ENCODE data around the gene EPB41. TPM values are rescaled to one million over a fixed set of nuclear protein-coding genes. Genes with fewer than 3 reads are reported as not detected.

Gene EPB41
- total and polyA plus RNA-seq, 2 of the 8 experiments (the other 6 are each of a cell fraction or from before 2014, with no cell fraction given) = 36.7 to 109 TPM

DNA sequence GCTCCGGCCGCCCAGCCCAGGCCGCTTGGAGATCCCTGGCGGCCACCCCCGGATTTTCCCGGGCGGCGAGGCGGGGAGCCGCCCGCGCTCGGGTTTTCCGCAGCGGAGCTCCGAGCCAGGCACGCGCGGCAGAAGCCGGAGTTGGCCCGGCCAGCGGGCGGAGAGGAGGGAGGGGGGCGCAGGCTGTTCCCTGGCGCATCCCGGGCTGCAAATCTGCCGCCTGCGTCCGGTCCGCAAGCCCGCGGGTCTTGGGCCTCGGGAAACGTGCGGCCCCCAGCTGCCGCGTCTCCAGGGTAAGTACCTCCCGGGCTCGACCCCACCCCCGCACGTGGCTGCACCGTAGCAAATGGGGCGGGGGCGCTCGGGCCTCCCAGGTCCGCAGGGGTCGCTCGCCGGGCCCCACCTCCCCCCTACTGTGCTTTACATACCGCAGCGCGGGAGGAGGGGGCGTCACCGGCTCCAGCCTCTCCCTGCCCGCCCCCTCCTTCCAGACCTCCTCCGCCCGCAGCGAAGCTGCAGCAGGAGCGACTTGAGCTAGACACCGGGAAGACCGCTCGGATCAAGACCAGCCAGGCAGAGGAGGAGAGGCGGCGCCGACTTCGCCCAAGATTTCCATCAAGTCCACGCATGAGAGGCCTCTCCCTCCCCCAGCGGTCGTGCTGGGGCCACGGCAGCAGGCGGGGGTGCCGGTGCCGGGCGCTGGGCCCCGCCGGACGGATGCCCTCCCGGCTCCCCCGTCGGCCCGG, 207.7 kb downstream of the EPB41 start:
- Histone ChIP-seq H2AK5ac (ENCODE audit: low read depth, low read length) (no peak overlapping the region), H2BK20ac (ENCODE audit: low read length) (no peak overlapping the region), H4K20me1 (replicated peaks in 1 of 2; ENCODE audit: control insufficient read depth in 1 of 2, insufficient read depth in 2 of 2, low read length in 2 of 2) (peaks cover 0 to 4% of the 10 kb centered on the region in 2 experiments), H2BK12ac (ENCODE audit: low read depth, low read length) (peak overlapping the region; percentile 50; the same call in 1 of the 2 replicates), H2BK15ac (ENCODE audit: low read length) (no peak overlapping the region), H3K79me2 (ENCODE audit: control insufficient read depth in 1 of 2, insufficient read depth in 2 of 2, low read length in 2 of 2) (no peaks in the 10 kb centered on the region; a peak in 1 of 4 replicates), H3K36me3 (ENCODE audit: control insufficient read depth in 2 of 4, insufficient read depth in 4 of 4, low read length in 3 of 4) (peaks cover 0 to 2% (median 0%) of the 10 kb centered on the region in 4 experiments; a peak in 3 of 8 replicates), H4K91ac (replicated peaks; ENCODE audit: insufficient read length, low read length) (peak overlapping the region; percentile 54), H3K23ac (ENCODE audit: insufficient read length) (no peak overlapping the region), H3K4ac (replicated peaks; ENCODE audit: insufficient read length, low read depth, low read length) (no peak overlapping the region), H3K79me1 (ENCODE audit: low read depth, low read length) (no peaks in the 10 kb centered on the region), H3K27me3 (replicated peaks in 1 of 4; ENCODE audit: control insufficient read depth in 3 of 4, extremely low read depth in 1 of 4, insufficient read depth in 3 of 4, low read length in 3 of 4) (peaks cover 0 to 42% (median 25%) of the 10 kb centered on the region in 4 experiments; a peak in 6 of 7 replicates), H3K56ac (replicated peaks; ENCODE audit: insufficient read length, low read depth, low read length) (peak overlapping the region; percentile 75), H3K4me2 (ENCODE audit: insufficient read depth in 1 of 2, low read depth in 2 of 2, low read length in 2 of 2) (peak overlapping the region; percentile 91 to 95), H2BK120ac (replicated peaks; ENCODE audit: low read depth, low read length) (no peak overlapping the region), H3K23me2 (ENCODE audit: low read depth, low read length) (peaks cover 30% of the 10 kb centered on the region; the same call in 1 of the 2 replicates), H3K18ac (ENCODE audit: extremely low read depth, low read length) (peak overlapping the region; percentile 78), H3K9me3 (ENCODE audit: insufficient read depth in 2 of 2, low read depth in 1 of 2, low read length in 1 of 2) (no peaks in the 10 kb centered on the region), H3K4me3 (ENCODE audit: extremely low read depth in 1 of 4, insufficient read depth in 2 of 4, low read depth in 3 of 4, low read length in 4 of 4) (peak overlapping the region; percentile 51 to 91 (median 60)), H2BK5ac (ENCODE audit: low read depth, low read length) (0 out of 2 replicates have a peak overlapping the region, but pooled peaks have one; percentile 55), H4K5ac (ENCODE audit: insufficient read length, low read depth, low read length) (no peak overlapping the region), H4K8ac (ENCODE audit: extremely low read depth, insufficient read depth, low read length) (peak overlapping the region; percentile 93), H3K9ac (replicated peaks in 1 of 4; ENCODE audit: extremely low read depth in 1 of 4, low read depth in 3 of 4, low read length in 3 of 4) (peak overlapping the region in 2 of 4 experiments; percentile 25 to 72; a peak in 6 of 7 replicates), H3K27ac (ENCODE audit: low read depth, low read length) (no peak overlapping the region), H3K4me1 (replicated peaks in 1 of 4; ENCODE audit: control insufficient read depth in 3 of 4, insufficient read depth in 4 of 4, low read length in 3 of 4) (peaks cover 0 to 19% (median 9%) of the 10 kb centered on the region in 4 experiments; a peak in 6 of 7 replicates), H3K14ac (ENCODE audit: insufficient read length) (no peak overlapping the region), H2AFZ (ENCODE audit: low read length) (no peak overlapping the region)
- no peak for FAIRE-seq
- 1% methylated on average over 28 of the region's 81 CpGs; no CpG with 5 or more reads in 1 of the 2 experiments for WGBS, 2 experiments (ENCODE audit: extremely low coverage in 1 of 2, insufficient coverage in 1 of 2, insufficient read length in 1 of 2, insufficient replicate concordance in 2 of 2, low coverage in 1 of 2, low lambda C conversion rate in 2 of 2, missing lambda C conversion rate in 1 of 2)
- ChIA-PET POLR2A (ENCODE audit: partially characterized antibody) (interaction anchor here (0.6 to 6.9 kb wide), 19 partner anchors 10 to 452 kb away, joined by 3 to 77 read pairs (median 5); partner anchors contain the start of genes EPB41 and SRSF4), CTCF (ENCODE audit: partially characterized antibody) (interaction anchor here (0.6 to 3.3 kb wide), 16 partner anchors 9 to 502 kb away, joined by 3 to 18 read pairs (median 6); no protein-coding TSS in a partner anchor)
- DNase-seq (ENCODE audit: low read depth in 1 of 2, low spot score in 2 of 2) = peak; percentile 70 to 85
- TF ChIP-seq TEAD4 (IDR thresholded peaks at IDR 0.05; ENCODE audit: low read depth, low read length) (no peak), PHF8 (conservative IDR thresholded peaks at IDR 0.05; ENCODE audit: low read depth, low read length) (no peak), ASH2L (IDR thresholded peaks at IDR 0.05; ENCODE audit: low read length) (peak; percentile 61), EP300 (IDR thresholded peaks at IDR 0.05; ENCODE audit: borderline replicate concordance in 1 of 2, low read depth in 2 of 2, low read length in 2 of 2) (peak in 1 of 2 experiments; percentile 76; a peak in 1 of 3 replicates), POLR2AphosphoS5 (IDR thresholded peaks at IDR 0.05; ENCODE audit: low read depth, low read length) (no peak), POLR2A (IDR thresholded peaks at IDR 0.05; ENCODE audit: control extremely low read depth in 1 of 2, low read depth in 2 of 2, low read length in 2 of 2) (peak in 1 of 2 experiments; percentile 58; a peak in 1 of 3 replicates), RBBP5 (IDR thresholded peaks at IDR 0.05; ENCODE audit: borderline replicate concordance, low read depth, low read length) (peak; percentile 33; the same call in 1 of the 2 replicates)
- TF ChIP-seq, protein P1, sequence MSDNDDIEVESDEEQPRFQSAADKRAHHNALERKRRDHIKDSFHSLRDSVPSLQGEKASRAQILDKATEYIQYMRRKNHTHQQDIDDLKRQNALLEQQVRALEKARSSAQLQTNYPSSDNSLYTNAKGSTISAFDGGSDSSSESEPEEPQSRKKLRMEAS (IDR thresholded peaks at IDR 0.05) = peak; percentile 85
- TF ChIP-seq, protein P2, sequence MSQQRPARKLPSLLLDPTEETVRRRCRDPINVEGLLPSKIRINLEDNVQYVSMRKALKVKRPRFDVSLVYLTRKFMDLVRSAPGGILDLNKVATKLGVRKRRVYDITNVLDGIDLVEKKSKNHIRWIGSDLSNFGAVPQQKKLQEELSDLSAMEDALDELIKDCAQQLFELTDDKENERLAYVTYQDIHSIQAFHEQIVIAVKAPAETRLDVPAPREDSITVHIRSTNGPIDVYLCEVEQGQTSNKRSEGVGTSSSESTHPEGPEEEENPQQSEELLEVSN (IDR thresholded peaks at IDR 0.05) = 0 out of 2 replicates have a peak, but pooled peaks have one; percentile 54
